ENCODE results near the gene MAPK12. TPM values are rescaled to one million over a fixed set of nuclear protein-coding genes. Genes with fewer than 3 reads are reported as not detected.

MAPK12 gene
- total RNA-seq, 4 donors from 2014 or later: 3.1 to 5.1 (median 3.7) TPM

- TF ChIP-seq POLR2A (IDR thresholded peaks at IDR 0.05): peak in 1 of 2 donors; percentile 44
- TF ChIP-seq CTCF (IDR thresholded peaks at IDR 0.05): no peak
- peak; percentile 84 to 86 for DNase-seq
- Histone ChIP-seq H3K9me3 (no peaks in the 10 kb centered on the region), H3K4me3 (replicated peaks in 1 of 3) (peak within 1 kb of the TSS; percentile 2 to 84 (median 69)), H3K27me3 (no peaks in the 10 kb centered on the region), H3K4me1 (peaks cover 10 to 26% of the 10 kb centered on the region in 2 donors), H3K27ac (peak within 1 kb of the TSS; percentile 21 to 54 (median 29)), H3K36me3 (peaks cover 0 to 4% of the 10 kb centered on the region in 2 donors)
- WGBS, 2 donors: 0 to 7% methylated on average over 3 to 6 of the region's 81 CpGs
- intact Hi-C loops (cut with DNase I): loop anchor here (5.0 to 10.0 kb wide), 3 partner anchors 76 to 354 kb away; partner anchors contain the start of genes DENND6B, MAPK8IP2 and PPP6R2
These were observed 10.7 kb downstream of the MAPK12 start, which contains the start of gene HDAC10 for GRCh38 chr22:50250555-50251476. Gene HDAC10, minus strand, starts transcription at chr22:50251265. Its CDS starts 233 bp downstream, at chr22:50251032.

- peak overlapping the region in 1 of 3 donors; percentile 84 for H3K4me3 ChIP-seq (replicated peaks in 1 of 3)
- no peak for DNase-seq
- no peak overlapping the region for H3K27ac ChIP-seq
- TF ChIP-seq CTCF (IDR thresholded peaks at IDR 0.05): no peak
- no peak for TF ChIP-seq POLR2A (IDR thresholded peaks at IDR 0.05)
- no peaks in the 10 kb centered on the region for H3K9me3 ChIP-seq
- WGBS, 2 donors: 81% methylated on average over 11 of the region's 11 CpGs; no CpG with 5 or more reads in 1 of the 2 donors
- peaks cover 0 to 4% of the 10 kb centered on the region in 2 donors for H3K36me3 ChIP-seq
- no peaks in the 10 kb centered on the region for H3K27me3 ChIP-seq
- intact Hi-C loops (cut with DNase I): loop anchor here (5.0 to 10.0 kb wide), 3 partner anchors 77 to 355 kb away; partner anchors contain the start of genes DENND6B, MAPK8IP2 and PPP6R2
- peaks cover 16 to 31% of the 10 kb centered on the region in 2 donors for H3K4me1 ChIP-seq
These were observed 11.3 kb downstream of the MAPK12 start for GRCh38 chr22:50250249-50250554.

- intact Hi-C loops (cut with DNase I): loop anchor here (5.0 to 10.0 kb wide), 4 partner anchors 78 to 355 kb away; partner anchors contain the start of genes DENND6B, LMF2, MAPK8IP2 and NCAPH2
- H3K27ac ChIP-seq: no peak overlapping the region
- peaks cover 16 to 31% of the 10 kb centered on the region in 2 donors for H3K4me1 ChIP-seq
- peaks cover 0 to 4% of the 10 kb centered on the region in 2 donors for H3K36me3 ChIP-seq
- DNase-seq: no peak
- no peaks in the 10 kb centered on the region for H3K27me3 ChIP-seq
- WGBS, 2 donors: 84 to 90% methylated on average over 9 to 16 of the region's 32 CpGs
- H3K9me3 ChIP-seq: no peaks in the 10 kb centered on the region
- TF ChIP-seq POLR2A (IDR thresholded peaks at IDR 0.05) (no peak), CTCF (IDR thresholded peaks at IDR 0.05) (no peak)
- no peak overlapping the region for H3K4me3 ChIP-seq (replicated peaks in 1 of 3)
These were observed 11.9 kb downstream of the MAPK12 start for GRCh38 chr22:50249341-50250248.

- Histone ChIP-seq H3K9me3 (no peaks in the 10 kb centered on the region), H3K27ac (no peak overlapping the region), H3K36me3 (peaks cover 0 to 4% of the 10 kb centered on the region in 2 donors), H3K4me3 (replicated peaks in 1 of 3) (no peak overlapping the region), H3K4me1 (peaks cover 23 to 34% of the 10 kb centered on the region in 2 donors), H3K27me3 (no peaks in the 10 kb centered on the region)
- WGBS, 2 donors: 90 to 93% methylated on average over 3 to 4 of the region's 29 CpGs
- intact Hi-C loops (cut with DNase I): loop anchor here (10.0 kb wide), 1 partner anchor 256 kb away; the partner anchor contains the start of genes LMF2 and NCAPH2
- TF ChIP-seq CTCF (IDR thresholded peaks at IDR 0.05): no peak
- TF ChIP-seq POLR2A (IDR thresholded peaks at IDR 0.05): no peak
- no peak for DNase-seq
These were observed 13.0 kb downstream of the MAPK12 start for GRCh38 chr22:50248196-50249081.

Measured in thyroid gland (tissue), 4 donors.